H1 (cell line): ENCODE measurements around the gene LYPD1. TPM values are rescaled to one million over a fixed set of nuclear protein-coding genes. Genes with fewer than 3 reads are reported as not detected.

Experiments
- CTCF ChIA-PET: fragments of 300-600 bp; sonication (Branson Sonifier 250); formaldehyde crosslinking; loops from one replicate; lab custom pipeline; 2021; ENCODE audit not compliant: partially characterized antibody; lab: Charles Lee
- POLR2A ChIA-PET: fragments of 300-600 bp; sonication (Branson Sonifier 250); formaldehyde crosslinking; loops from one replicate; lab custom pipeline; 2021; ENCODE audit warnings: inconsistent platforms; ENCODE audit not compliant: partially characterized antibody; lab: Charles Lee
- DNase-seq, 2 experiments: peaks; one replicate each; pipeline versions ENCODE4 v3.0.0 to v3.0.0-alpha.2; 2010 to 2022; ENCODE audit warnings: low spot score in 2 of 2, low read depth in 1 of 2, mixed read lengths in 1 of 2
- FAIRE-seq: peaks from 2 replicates; lab custom pipeline; 2011; peaks lifted over from hg19 to GRCh38; lab: Jason Lieb, UNC
- H2AFZ ChIP-seq: 2 replicates; pipeline ENCODE4 v1.8.1; 2012; ENCODE audit warnings: low read length, inconsistent platforms
- H2AK5ac ChIP-seq: 2 replicates; pipeline ENCODE4 v1.6.1; 2013; ENCODE audit warnings: low read depth, low read length
- H2BK120ac ChIP-seq: replicated peaks from 2 replicates; pipeline ENCODE3; 2013; ENCODE audit warnings: low read depth, low read length, inconsistent platforms
- H2BK12ac ChIP-seq: 2 replicates; pipeline ENCODE4 v1.6.1; 2013; ENCODE audit warnings: low read depth, low read length
- H2BK15ac ChIP-seq: 2 replicates; pipeline ENCODE4 v1.6.1; 2013; ENCODE audit warnings: low read length
- H2BK20ac ChIP-seq: 2 replicates; pipeline ENCODE4 v1.6.1; 2013; ENCODE audit warnings: low read length
- H2BK5ac ChIP-seq: 2 replicates; pipeline ENCODE4 v1.6.1; 2013; ENCODE audit warnings: low read depth, low read length
- H3K14ac ChIP-seq: 2 replicates; pipeline ENCODE4 v1.6.1; 2013; ENCODE audit warnings: inconsistent platforms; ENCODE audit not compliant: insufficient read length
- H3K18ac ChIP-seq: 2 replicates; pipeline ENCODE4 v1.6.1; 2013; ENCODE audit warnings: low read length; ENCODE audit errors: extremely low read depth
- H3K23ac ChIP-seq: 2 replicates; pipeline ENCODE4 v1.6.1; 2013; ENCODE audit warnings: inconsistent platforms; ENCODE audit not compliant: insufficient read length
- H3K23me2 ChIP-seq: 2 replicates; pipeline ENCODE4 v1.6.1; 2013; ENCODE audit warnings: low read depth, low read length
- H3K27ac ChIP-seq: 2 replicates; pipeline ENCODE4 v1.6.1; 2011; ENCODE audit warnings: low read depth, low read length, inconsistent platforms
- H3K27me3 ChIP-seq, 4 experiments: replicated peaks in 1 of 4; 1 replicate in 1 of 4; 2 replicates in 3 of 4; pipeline versions ENCODE4 v1.6.1 to v1.8.1; 2011 to 2013; ENCODE audit warnings: low read length in 3 of 4, mild to moderate bottlenecking in 3 of 4, inconsistent platforms in 2 of 4, mixed read lengths in 2 of 4, moderate library complexity in 1 of 4; ENCODE audit not compliant: control insufficient read depth in 3 of 4, insufficient read depth in 3 of 4; ENCODE audit errors: extremely low read depth in 1 of 4
- H3K36me3 ChIP-seq, 4 experiments: 2 replicates each; pipeline versions ENCODE4 v1.6.1 to v1.8.1; 2011 to 2013; ENCODE audit warnings: mild to moderate bottlenecking in 4 of 4, low read length in 3 of 4, moderate library complexity in 2 of 4, control low read depth in 1 of 4, inconsistent platforms in 1 of 4; ENCODE audit not compliant: insufficient read depth in 4 of 4, control insufficient read depth in 2 of 4
- H3K4ac ChIP-seq: replicated peaks from 2 replicates; pipeline ENCODE3; 2013; ENCODE audit warnings: low read length, low read depth, mixed read lengths, inconsistent platforms; ENCODE audit not compliant: insufficient read length
- H3K4me1 ChIP-seq, 4 experiments: replicated peaks in 1 of 4; 1 replicate in 1 of 4; 2 replicates in 3 of 4; pipeline versions ENCODE4 v1.6.1 to v1.8.1; 2011 to 2013; ENCODE audit warnings: low read length in 3 of 4, inconsistent platforms in 2 of 4, mixed read lengths in 1 of 4; ENCODE audit not compliant: insufficient read depth in 4 of 4, control insufficient read depth in 3 of 4
- H3K4me2 ChIP-seq, 2 experiments: 2 replicates each; pipeline versions ENCODE4 v1.6.1 to v1.8.1; 2011 to 2013; ENCODE audit warnings: low read depth in 2 of 2, low read length in 2 of 2, control low read depth in 1 of 2, inconsistent platforms in 1 of 2, mild to moderate bottlenecking in 1 of 2; ENCODE audit not compliant: insufficient read depth in 1 of 2
- H3K4me3 ChIP-seq, 4 experiments: fragments of 200-600, 300-600 bp in 1 of 4; sonication (generic), shearing (Covaris generic), sonication (Bioruptor Twin) in 1 of 4; 2 replicates each; pipeline versions ENCODE4 v1.5.1 to v1.8.1; 2011 to 2016; ENCODE audit warnings: low read length in 4 of 4, low read depth in 3 of 4, control low read depth in 2 of 4, inconsistent platforms in 2 of 4, mild to moderate bottlenecking in 2 of 4, mixed read lengths in 1 of 4, moderate library complexity in 1 of 4; ENCODE audit not compliant: insufficient read depth in 2 of 4; ENCODE audit errors: extremely low read depth in 1 of 4
- H3K56ac ChIP-seq: replicated peaks from 2 replicates; pipeline ENCODE3; 2013; ENCODE audit warnings: low read depth, mild to moderate bottlenecking, mixed read lengths, low read length, inconsistent platforms; ENCODE audit not compliant: insufficient read length
- H3K79me1 ChIP-seq: 2 replicates; pipeline ENCODE4 v1.6.1; 2013; ENCODE audit warnings: low read depth, low read length, control low read depth
- H3K79me2 ChIP-seq, 2 experiments: 2 replicates each; pipeline versions ENCODE4 v1.6.1 to v1.8.1; 2012 to 2013; ENCODE audit warnings: low read length in 2 of 2, mild to moderate bottlenecking in 2 of 2, inconsistent platforms in 1 of 2; ENCODE audit not compliant: insufficient read depth in 2 of 2, control insufficient read depth in 1 of 2
- H3K9ac ChIP-seq, 4 experiments: replicated peaks in 1 of 4; 1 replicate in 1 of 4; 2 replicates in 3 of 4; pipeline versions ENCODE4 v1.6.1 to v1.8.1; 2011 to 2013; ENCODE audit warnings: low read depth in 3 of 4, low read length in 3 of 4, control low read depth in 2 of 4, mild to moderate bottlenecking in 2 of 4, moderate library complexity in 2 of 4, inconsistent platforms in 1 of 4; ENCODE audit errors: extremely low read depth in 1 of 4
- H3K9me3 ChIP-seq, 2 experiments: 2 replicates each; pipeline versions ENCODE4 v1.6.1 to v1.8.1; 2012 to 2013; ENCODE audit warnings: mild to moderate bottlenecking in 2 of 2, moderate library complexity in 2 of 2, control low read depth in 1 of 2, inconsistent platforms in 1 of 2, low read depth in 1 of 2, low read length in 1 of 2, mixed read lengths in 1 of 2; ENCODE audit not compliant: insufficient read depth in 2 of 2
- H4K20me1 ChIP-seq, 2 experiments: replicated peaks in 1 of 2; 2 replicates each; pipeline versions ENCODE3 to v1.8.1; 2011 to 2013; ENCODE audit warnings: inconsistent platforms in 2 of 2, low read length in 2 of 2, mild to moderate bottlenecking in 1 of 2; ENCODE audit not compliant: insufficient read depth in 2 of 2, control insufficient read depth in 1 of 2
- H4K5ac ChIP-seq: 2 replicates; pipeline ENCODE4 v1.6.1; 2013; ENCODE audit warnings: low read length, low read depth, mixed read lengths, inconsistent platforms; ENCODE audit not compliant: insufficient read length
- H4K8ac ChIP-seq: 2 replicates; pipeline ENCODE4 v1.8.0; 2013; ENCODE audit warnings: mild to moderate bottlenecking, moderate library complexity, low read length, inconsistent platforms; ENCODE audit not compliant: insufficient read depth; ENCODE audit errors: extremely low read depth
- H4K91ac ChIP-seq: replicated peaks from 2 replicates; pipeline ENCODE3; 2013; ENCODE audit warnings: low read length, mixed read lengths, inconsistent platforms; ENCODE audit not compliant: insufficient read length
- BCL11A ChIP-seq, 2 experiments: IDR thresholded peaks; one replicate each; pipeline ENCODE4 v1.6.1; 2011; ENCODE audit warnings: low read depth in 2 of 2, low read length in 2 of 2, mild to moderate bottlenecking in 2 of 2
- CTBP2 ChIP-seq: IDR thresholded peaks from 2 replicates; pipeline ENCODE4 v1.7.0; 2011; ENCODE audit warnings: borderline replicate concordance, mild to moderate bottlenecking, moderate library complexity, mixed read lengths, low read length; ENCODE audit not compliant: insufficient read depth, insufficient read length
- EP300 ChIP-seq, 2 experiments: IDR thresholded peaks; 1 replicate in 1 of 2; 2 replicates in 1 of 2; pipeline ENCODE4 v1.6.1; 2011 to 2012; ENCODE audit warnings: low read depth in 2 of 2, low read length in 2 of 2, mild to moderate bottlenecking in 2 of 2, borderline replicate concordance in 1 of 2, inconsistent platforms in 1 of 2, moderate library complexity in 1 of 2
- GABPA ChIP-seq: IDR thresholded peaks from 2 replicates; pipeline ENCODE4 v1.6.1; 2011; ENCODE audit warnings: mild to moderate bottlenecking, low read length, moderate library complexity, borderline replicate concordance; ENCODE audit not compliant: insufficient read depth
- KDM1A ChIP-seq: fragments of 200-600, 300-600 bp; sonication (generic); IDR thresholded peaks from 2 replicates; pipeline ENCODE4 v1.7.1; 2016; ENCODE audit warnings: mild to moderate bottlenecking, low read length, borderline replicate concordance
- POLR2AphosphoS5 ChIP-seq: IDR thresholded peaks from 2 replicates; pipeline ENCODE4 v1.6.1; 2011; ENCODE audit warnings: low read depth, low read length
- SP1 ChIP-seq: IDR thresholded peaks from 2 replicates; pipeline ENCODE4 v1.6.1; 2011; ENCODE audit warnings: low read depth, low read length
- SP2 ChIP-seq: IDR thresholded peaks from 2 replicates; pipeline ENCODE4 v1.6.1; 2012; ENCODE audit warnings: mild to moderate bottlenecking, low read length, inconsistent platforms
- TEAD4 ChIP-seq: IDR thresholded peaks from 2 replicates; pipeline ENCODE4 v1.6.1; 2012; ENCODE audit warnings: low read depth, low read length, inconsistent platforms, mixed read lengths
- WGBS, 2 experiments: shearing (Covaris generic) in 1 of 2; methylation state at CpG; one replicate each; pipeline versions ENCODE4 v1.1.6 to v1.1.7; 2013 to 2015; ENCODE audit warnings: low lambda C conversion rate in 2 of 2, mixed read lengths in 2 of 2, inconsistent platforms in 1 of 2, low coverage in 1 of 2, missing lambda C conversion rate in 1 of 2; ENCODE audit not compliant: insufficient replicate concordance in 2 of 2, insufficient coverage in 1 of 2, insufficient read length in 1 of 2; ENCODE audit errors: extremely low coverage in 1 of 2, missing lambda C conversion rate in 1 of 2; 5-methylcytosine and 5-hydroxymethylcytosine counted together
- polyA plus RNA-seq, 7 experiments: library from polyadenylated mRNA; depleted of rRNA in 3 of 7; stranded (reverse) in 5 of 7; unstranded in 2 of 7; fragments of >200 nt in 5 of 7; fragments of 200-250 nt in 2 of 7; gene quantifications; 1 replicate in 5 of 7; 2 replicates in 1 of 7; 4 replicates in 1 of 7; pipeline versions ENCODE4 v1.2.1 to v1.2.3, GENCODE V29; 2011 to 2013; ENCODE audit warnings: missing spikeins in 2 of 7, mixed read lengths in 2 of 7
- total RNA-seq: library from RNA; stranded (reverse); fragmentation: NEBNext Ultra II Directional; extraction: Animal tissue kit (Norgen Biotek cat#: 25700); gene quantifications from 2 replicates; pipeline ENCODE4 v1.2.1, GENCODE V29; 2021
- TF ChIP-seq, protein P1 (sequence below): IDR thresholded peaks from 2 replicates; pipeline ENCODE4 v1.6.1; 2012; ENCODE audit warnings: inconsistent platforms
- TF ChIP-seq, protein P2 (sequence below): IDR thresholded peaks from 2 replicates; pipeline ENCODE4 v1.6.1; 2011; ENCODE audit warnings: low read length, improper control_type of control experiment

The LYPD1 gene
- total and polyA plus RNA-seq, 2 of the 8 experiments (the other 6 are each of a cell fraction or from before 2014, with no cell fraction given), result 1.9 to 2.7 TPM

DNA sequence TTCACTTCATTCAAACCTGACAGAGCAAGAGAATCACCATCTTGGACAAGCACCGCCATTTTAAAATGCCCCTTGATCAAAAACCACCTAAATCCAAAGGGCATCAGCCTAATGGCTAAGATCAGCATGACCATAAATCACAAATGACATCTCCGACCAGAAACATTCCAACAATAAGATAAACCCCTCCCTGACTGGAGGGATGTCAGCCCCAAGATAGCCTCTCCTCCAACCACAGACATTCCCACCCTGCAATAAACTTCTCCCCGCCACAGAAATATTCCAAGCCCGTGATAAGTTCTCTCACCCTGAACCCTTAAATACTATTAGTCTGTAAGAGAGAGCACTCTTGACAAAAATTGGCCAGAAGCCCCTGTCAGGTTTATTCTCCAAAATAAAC lies 21.6 kb upstream of the LYPD1 start:
- Histone ChIP-seq H3K27me3 (no peaks in the 10 kb centered on the region), H3K4ac (no peak overlapping the region), H3K4me1 (peaks cover 0 to 5% (median 2%) of the 10 kb centered on the region in 4 experiments; a peak in 2 of 7 replicates), H3K27ac (no peak overlapping the region), H4K20me1 (no peaks in the 10 kb centered on the region), H4K5ac (no peak overlapping the region), H3K4me3 (no peak overlapping the region), H2AK5ac (no peak overlapping the region), H2BK120ac (no peak overlapping the region), H4K91ac (no peak overlapping the region), H3K9me3 (no peaks in the 10 kb centered on the region), H2BK12ac (no peak overlapping the region), H2BK5ac (no peak overlapping the region), H3K23me2 (no peaks in the 10 kb centered on the region), H3K56ac (no peak overlapping the region), H2BK15ac (no peak overlapping the region), H3K14ac (no peak overlapping the region), H3K4me2 (no peak overlapping the region), H3K23ac (no peak overlapping the region), H3K79me1 (no peaks in the 10 kb centered on the region), H2AFZ (no peak overlapping the region), H2BK20ac (no peak overlapping the region), H4K8ac (no peak overlapping the region), H3K9ac (no peak overlapping the region), H3K18ac (no peak overlapping the region), H3K79me2 (no peaks in the 10 kb centered on the region), H3K36me3 (no peaks in the 10 kb centered on the region)
- CTCF ChIA-PET, result no interaction called here
- POLR2A ChIA-PET, result no interaction called here
- DNase-seq (no peak), FAIRE-seq (no peak)
- no peak for TF ChIP-seq CTBP2
- no peak for TF ChIP-seq POLR2AphosphoS5
- TF ChIP-seq, protein P1, sequence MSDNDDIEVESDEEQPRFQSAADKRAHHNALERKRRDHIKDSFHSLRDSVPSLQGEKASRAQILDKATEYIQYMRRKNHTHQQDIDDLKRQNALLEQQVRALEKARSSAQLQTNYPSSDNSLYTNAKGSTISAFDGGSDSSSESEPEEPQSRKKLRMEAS, result no peak
- no peak for TF ChIP-seq KDM1A
- TF ChIP-seq, protein P2, sequence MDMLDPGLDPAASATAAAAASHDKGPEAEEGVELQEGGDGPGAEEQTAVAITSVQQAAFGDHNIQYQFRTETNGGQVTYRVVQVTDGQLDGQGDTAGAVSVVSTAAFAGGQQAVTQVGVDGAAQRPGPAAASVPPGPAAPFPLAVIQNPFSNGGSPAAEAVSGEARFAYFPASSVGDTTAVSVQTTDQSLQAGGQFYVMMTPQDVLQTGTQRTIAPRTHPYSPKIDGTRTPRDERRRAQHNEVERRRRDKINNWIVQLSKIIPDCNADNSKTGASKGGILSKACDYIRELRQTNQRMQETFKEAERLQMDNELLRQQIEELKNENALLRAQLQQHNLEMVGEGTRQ, result no peak
- no peak for TF ChIP-seq SP1
- TF ChIP-seq GABPA, result no peak
- no peak for TF ChIP-seq SP2
- no peak for TF ChIP-seq TEAD4
- no peak for TF ChIP-seq BCL11A (IDR thresholded peaks at IDR 0.05; ENCODE audit: low read depth in 2 of 2, low read length in 2 of 2)
- TF ChIP-seq EP300 (IDR thresholded peaks at IDR 0.05; ENCODE audit: borderline replicate concordance in 1 of 2, low read depth in 2 of 2, low read length in 2 of 2), result no peak
- WGBS, 2 experiments, result 96% methylated on average over 4 of the region's 4 CpGs; no CpG with 5 or more reads in 1 of the 2 experiments
